GM19328 (cell line): Measurements from ENCODE around the gene CBY1.
"Not testable (repeated sequence)": the region's sequence is repeated elsewhere in the genome, so short reads cannot be mapped to it uniquely, and the experiment has no call there.

Experiments
- ATAC-seq: cut with Tn5 transposase; IDR thresholded peaks from one replicate; pipeline ENCODE4 v1.9.1; 2021; ENCODE audit warnings: mild to moderate bottlenecking, moderate library complexity; ENCODE audit not compliant: unreplicated experiment

The CBY1 gene

DNA sequence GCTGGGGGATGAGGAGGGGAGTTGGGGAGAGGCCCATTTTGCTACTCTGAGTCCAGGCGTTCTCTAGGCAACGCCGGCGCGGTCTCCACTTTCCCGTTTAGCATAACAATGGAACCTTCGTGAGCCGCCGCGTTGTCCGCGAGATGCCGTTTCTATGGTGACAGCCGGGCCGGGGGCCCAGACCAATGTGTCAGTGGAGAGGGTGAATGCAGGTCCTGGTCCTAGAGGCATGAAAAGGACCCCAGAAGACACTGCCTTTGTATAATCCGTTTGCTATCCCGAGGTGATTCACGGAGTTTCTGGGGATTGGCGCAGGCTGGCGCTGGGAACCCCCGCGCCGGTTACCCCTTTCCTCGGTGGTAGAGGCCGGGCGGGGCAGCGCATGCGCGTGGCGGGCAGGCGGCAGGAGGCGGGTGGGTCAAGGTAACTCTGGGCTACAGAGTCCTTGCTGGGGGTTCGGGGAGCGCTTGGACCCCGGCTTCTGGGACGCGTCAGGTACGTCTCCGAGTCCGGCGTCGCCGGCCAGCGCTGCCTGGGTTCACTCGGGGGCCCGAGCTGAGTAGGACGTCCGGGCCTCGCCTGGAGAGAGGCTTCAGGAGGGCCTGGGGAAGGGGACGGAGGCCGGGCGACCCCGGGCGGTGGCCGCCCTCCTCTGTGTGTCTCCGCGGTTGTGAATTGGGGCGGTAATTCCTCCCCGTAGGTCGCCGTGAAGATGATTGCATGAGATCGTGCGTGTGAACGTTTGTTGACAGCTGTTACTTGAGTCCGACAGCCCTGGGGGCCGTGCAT is at the start of gene CBY1, which contains the start of gene FAM227A:
Gene CBY1 (plus strand): TSS at position 383 of the 789 bp plus-strand sequence. CDS start 11,417 bp downstream, outside the sequence.
Gene FAM227A (minus strand): TSS at position 137 of the 789 bp plus-strand sequence. CDS start 6,224 bp downstream, outside the sequence.
- peak; percentile 63 for ATAC-seq

DNA sequence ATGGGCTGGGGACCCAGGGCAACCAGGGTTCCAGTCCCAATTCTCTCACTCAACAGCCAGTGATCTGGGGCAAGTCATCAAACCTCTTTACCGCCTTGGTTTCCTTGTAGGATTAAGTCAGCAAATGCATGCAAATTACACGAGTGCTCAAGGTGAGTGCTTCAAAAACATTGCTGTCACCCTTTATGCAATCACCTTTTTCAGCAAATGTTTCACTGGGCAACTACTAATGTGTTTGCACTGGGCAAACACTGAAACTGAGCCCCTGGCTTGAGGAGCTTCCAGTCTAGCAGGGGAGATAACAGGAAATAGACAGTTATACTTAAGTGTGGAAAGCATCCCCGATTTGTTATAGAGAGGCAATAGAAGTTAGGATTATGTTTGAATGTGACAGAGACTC is 48.8 kb upstream of the CBY1 start:
- ATAC-seq: no peak

- ATAC-seq: no peak
Measured at GRCh38 chr22:38608992-38609750, 47.3 kb upstream of the CBY1 start.

DNA sequence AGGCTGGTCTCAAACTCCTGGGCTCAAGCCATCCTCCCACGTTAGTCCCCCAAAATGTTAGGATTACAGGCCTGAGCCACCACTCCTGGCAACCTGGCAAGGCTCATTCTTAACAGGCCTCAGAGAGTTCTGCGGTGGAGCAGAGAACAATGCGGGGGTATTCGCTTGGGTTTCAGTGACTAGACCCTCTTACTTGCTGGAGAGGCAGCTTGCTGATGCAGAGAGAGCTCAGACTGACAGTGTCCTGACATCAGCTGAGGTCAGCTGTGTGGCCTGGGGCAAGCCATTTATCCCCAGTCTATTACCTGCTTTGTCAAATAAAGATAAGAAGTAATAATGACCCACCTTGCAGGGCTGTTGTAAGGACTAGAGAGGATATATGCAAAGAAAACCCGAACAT is 46.2 kb upstream of the CBY1 start:
- ATAC-seq: no peak

GRCh38 chr22:38611559-38611958 is 44.9 kb upstream of the CBY1 start:
- ATAC-seq: no peak

GRCh38 chr22:38612217-38613006 is 44.0 kb upstream of the CBY1 start:
- ATAC-seq: no peak

DNA sequence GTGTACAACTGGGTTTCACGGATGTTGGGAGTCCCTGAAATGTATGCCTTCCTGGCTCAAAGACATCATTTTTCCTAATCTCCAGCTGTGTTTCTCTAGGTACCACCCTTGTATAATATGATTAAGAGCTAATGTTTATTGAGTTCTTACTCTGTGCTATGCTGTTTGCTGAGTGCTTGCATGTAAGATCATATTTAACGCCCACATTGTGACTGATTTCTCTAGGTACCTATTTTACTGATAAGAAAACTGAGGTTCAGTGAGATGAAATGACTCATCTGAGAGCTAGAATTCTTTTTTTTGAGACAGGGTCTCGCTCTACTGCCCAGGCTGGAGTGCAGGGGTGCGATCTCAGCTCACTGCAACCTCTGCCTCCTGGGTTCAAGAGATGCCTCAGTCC is 42.9 kb upstream of the CBY1 start:
- ATAC-seq: no peak

GRCh38 chr22:38614332-38615063 is 41.9 kb upstream of the CBY1 start:
- no peak for ATAC-seq

DNA sequence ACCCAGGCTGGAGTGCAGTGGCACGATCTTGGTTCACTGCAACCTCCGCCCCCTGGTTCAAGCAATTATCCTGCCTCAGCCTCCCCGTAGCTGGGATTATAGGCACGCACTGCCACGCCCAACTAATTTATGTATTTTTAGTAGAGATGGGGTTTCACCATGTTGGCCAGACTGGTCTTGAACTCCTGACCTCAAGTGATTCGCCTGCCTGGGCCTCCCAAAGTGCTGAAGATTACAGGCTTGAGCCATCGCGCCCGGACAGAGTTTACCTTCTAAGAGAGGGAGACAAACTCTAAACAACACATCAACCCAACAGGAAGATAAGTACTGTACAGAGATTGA is 41.4 kb upstream of the CBY1 start:
- not testable (repeated sequence) for ATAC-seq

DNA sequence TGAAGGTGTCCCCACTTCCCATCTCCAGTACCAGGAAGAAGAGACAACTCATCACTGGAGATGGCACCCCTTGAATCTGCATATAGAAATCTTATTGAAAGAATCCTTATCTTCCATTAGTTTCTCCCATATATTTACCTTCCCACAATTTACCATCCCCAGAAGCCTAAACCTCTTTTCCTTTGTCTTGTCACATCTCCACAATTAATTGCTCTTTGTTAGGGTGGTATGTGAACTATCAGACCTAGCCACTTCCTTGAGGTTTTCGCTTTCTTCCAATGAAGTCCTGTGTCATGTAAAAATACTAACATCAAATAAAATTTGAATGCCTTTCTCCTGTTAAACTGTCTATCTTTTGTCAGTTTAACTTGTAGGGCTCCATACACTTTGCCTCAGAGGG is 38.2 kb upstream of the CBY1 start:
- no peak for ATAC-seq

- no peak for ATAC-seq
Measured at GRCh38 chr22:38618682-38619081, 37.8 kb upstream of the CBY1 start.

DNA sequence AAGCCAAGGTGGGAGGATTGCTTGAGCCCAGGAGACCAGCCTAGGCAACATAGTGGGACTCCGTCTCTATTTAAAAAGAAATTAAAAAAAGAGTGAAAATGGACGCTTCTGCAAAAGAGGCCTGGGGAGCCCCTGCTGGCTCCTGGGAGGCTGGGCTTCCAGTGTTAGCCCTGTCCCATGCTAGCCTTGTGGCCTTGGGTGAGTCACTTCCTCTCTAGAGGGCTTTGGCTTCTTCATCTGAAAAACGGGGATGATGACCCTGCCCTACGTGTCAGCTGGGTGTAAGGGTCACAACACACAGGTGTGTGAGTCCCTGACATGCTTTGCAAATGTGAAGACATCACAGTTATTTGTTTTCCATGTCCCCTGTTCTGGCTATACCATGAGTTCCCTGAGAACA is 33.1 kb upstream of the CBY1 start:
- ATAC-seq: no peak

- no peak for ATAC-seq
Measured at GRCh38 chr22:38628444-38628843, 28.0 kb upstream of the CBY1 start.

DNA sequence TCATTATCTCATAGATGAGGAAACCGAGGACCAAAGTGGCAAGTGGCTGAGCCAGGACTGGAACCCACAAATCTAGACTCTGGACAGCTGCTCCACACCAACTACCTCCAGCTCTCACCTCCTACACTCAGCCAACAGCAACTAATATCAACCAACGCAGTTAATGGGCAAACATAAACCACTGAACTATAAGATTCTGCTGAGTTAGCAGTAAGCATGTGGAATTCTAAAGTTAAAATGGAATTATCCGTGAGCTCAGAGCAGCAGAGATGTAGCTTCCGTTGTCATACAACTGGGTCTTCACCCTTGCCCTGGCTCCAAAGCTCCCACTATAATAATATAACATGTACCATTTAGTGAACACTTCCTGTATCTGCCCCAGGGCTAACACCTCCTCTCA is 27.3 kb upstream of the CBY1 start:
- no peak for ATAC-seq

DNA sequence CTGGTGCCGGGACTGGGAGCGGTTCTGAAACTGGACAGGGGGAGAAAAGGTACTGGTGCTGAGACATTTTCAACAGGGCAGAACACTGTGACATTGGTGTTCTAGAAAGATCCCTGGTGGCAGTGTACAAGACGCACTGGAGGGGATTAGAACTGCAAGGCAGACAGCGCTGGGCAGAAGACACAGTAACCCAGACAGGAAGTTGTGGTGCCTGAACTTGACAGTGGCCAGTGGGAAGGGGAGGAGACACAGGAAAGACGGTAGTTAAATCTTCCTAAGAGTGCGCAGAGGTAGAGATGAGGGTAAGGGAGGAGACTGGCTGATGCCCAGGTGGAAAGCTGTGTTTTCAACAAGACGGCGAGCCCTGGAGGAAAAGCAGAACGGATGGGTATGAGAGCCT is 24.7 kb upstream of the CBY1 start:
- no peak for ATAC-seq

DNA sequence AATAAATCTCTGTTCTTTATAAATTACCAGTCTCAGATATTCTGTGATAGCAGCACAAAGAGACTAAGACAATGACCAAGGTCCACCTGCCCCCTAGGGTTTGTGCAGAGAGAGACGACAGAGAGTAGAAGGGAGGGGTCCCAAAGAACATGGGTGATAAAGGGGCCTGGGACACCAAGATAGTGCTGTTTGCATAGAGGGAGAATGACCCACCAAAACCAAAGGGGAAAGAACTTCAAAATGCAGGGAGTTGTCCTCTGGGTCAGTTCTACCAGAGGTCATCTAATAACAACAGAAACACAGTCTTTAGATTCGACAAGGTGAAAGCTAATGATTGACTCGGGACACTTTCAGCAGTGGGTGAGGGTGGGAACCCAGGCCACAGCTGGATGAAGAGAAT is 23.9 kb upstream of the CBY1 start:
- ATAC-seq: no peak

DNA sequence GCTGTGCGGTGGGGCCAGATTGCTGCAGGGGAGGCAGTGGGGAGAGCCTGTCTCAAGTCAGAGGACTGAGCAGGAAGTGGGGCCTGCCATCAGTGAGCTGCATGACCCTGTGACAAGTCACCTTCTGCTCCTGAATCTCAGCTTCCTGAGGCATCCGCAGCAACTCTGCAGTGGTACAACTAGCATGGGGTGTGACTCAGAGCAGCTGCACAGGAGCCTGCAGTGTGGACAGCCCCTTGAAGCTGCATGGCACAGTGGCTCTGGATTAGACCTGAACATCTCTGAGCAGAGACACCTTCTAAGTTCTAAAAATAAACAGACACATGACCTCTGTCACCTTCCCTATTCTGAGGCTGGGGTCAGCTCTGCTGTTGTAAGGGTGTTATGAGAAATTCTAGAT is 18.2 kb upstream of the CBY1 start:
- ATAC-seq: no peak

GRCh38 chr22:38638728-38639127 is 17.7 kb upstream of the CBY1 start:
- ATAC-seq: no peak

DNA sequence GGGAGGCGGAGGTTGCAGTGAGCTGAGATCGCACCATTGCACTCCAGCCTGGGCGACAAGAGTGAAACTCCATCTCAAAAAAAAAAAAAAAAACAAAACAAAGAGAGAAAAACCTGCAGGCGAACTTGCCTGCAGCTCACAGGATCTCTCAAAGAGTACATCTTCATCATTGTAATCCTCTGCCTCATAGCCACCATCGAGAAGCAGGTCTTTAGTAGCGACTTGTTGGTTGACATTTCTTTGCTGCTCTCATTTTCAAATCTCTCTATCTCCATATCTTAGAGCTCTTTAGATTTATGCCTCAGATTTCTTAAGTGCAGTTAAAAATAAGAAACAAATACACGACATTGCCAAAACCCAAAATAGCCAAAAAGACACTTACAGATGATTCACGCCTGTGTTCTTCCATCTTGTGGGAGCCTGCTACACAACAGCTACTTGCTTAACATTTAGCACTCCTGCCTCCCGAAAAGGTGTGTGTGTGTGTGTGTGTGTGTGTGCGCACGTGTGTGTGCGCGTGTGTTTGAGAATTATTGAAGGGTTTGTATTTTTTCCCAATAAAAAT is 14.9 kb upstream of the CBY1 start:
- ATAC-seq: no peak

- ATAC-seq: not testable (repeated sequence)
Measured at GRCh38 chr22:38644245-38644644, 12.2 kb upstream of the CBY1 start.
